Endodermal cell (in vitro differentiated cells): Measurements from ENCODE around the gene SERPINB3. TPM values are rescaled to one million over a fixed set of nuclear protein-coding genes. Genes with fewer than 3 reads are reported as not detected.

ENCODE experiments used
- DNase-seq: peaks from one replicate; pipeline ENCODE4 v3.0.0-alpha.2; 2017
- H3K27ac ChIP-seq: 2 replicates; pipeline ENCODE4 v1.5.1; 2013; ENCODE audit warnings: mild to moderate bottlenecking, low read depth, low read length, moderate library complexity
- H3K27me3 ChIP-seq: 2 replicates; pipeline ENCODE4 v1.6.1; 2013; ENCODE audit warnings: mild to moderate bottlenecking, low read length, moderate library complexity; ENCODE audit not compliant: insufficient read depth, control insufficient read depth, poor library complexity, severe bottlenecking
- H3K36me3 ChIP-seq: 2 replicates; pipeline ENCODE4 v1.7.0; 2013; ENCODE audit warnings: mild to moderate bottlenecking, low read length, moderate library complexity; ENCODE audit not compliant: control insufficient read depth, insufficient read depth
- H3K4me1 ChIP-seq: one replicate; pipeline ENCODE4 v1.7.0; 2013; ENCODE audit warnings: low read length; ENCODE audit not compliant: control insufficient read depth, insufficient read depth
- H3K4me3 ChIP-seq: 2 replicates; pipeline ENCODE4 v1.5.1; 2013; ENCODE audit warnings: mild to moderate bottlenecking, low read length, moderate library complexity
- H3K9ac ChIP-seq: 2 replicates; pipeline ENCODE4 v1.6.1; 2013; ENCODE audit warnings: mild to moderate bottlenecking, low read length, moderate library complexity; ENCODE audit not compliant: poor library complexity, severe bottlenecking; ENCODE audit errors: extremely low read depth
- H3K9me3 ChIP-seq: 2 replicates; pipeline ENCODE4 v1.6.1; 2013; ENCODE audit warnings: mild to moderate bottlenecking, low read length, moderate library complexity; ENCODE audit not compliant: control insufficient read depth
- H3K27ac Mint-ChIP-seq: 2 replicates; pipeline ENCODE4 v1.8.0; 2020; ENCODE audit warnings: mixed read lengths
- H3K27me3 Mint-ChIP-seq: 2 replicates; pipeline ENCODE4 v1.8.0; 2021; ENCODE audit warnings: mild to moderate bottlenecking, mixed read lengths; ENCODE audit not compliant: insufficient read depth
- H3K36me3 Mint-ChIP-seq: 2 replicates; pipeline ENCODE4 v1.8.0; 2020; ENCODE audit warnings: low read depth, mixed read lengths
- H3K4me1 Mint-ChIP-seq: 2 replicates; pipeline ENCODE4 v1.8.0; 2020; ENCODE audit warnings: mixed read lengths
- H3K4me3 Mint-ChIP-seq: 2 replicates; pipeline ENCODE4 v1.8.0; 2020; ENCODE audit warnings: mild to moderate bottlenecking, moderate library complexity, mixed read lengths
- H3K9me3 Mint-ChIP-seq: 2 replicates; pipeline ENCODE4 v1.8.0; 2020; ENCODE audit warnings: mild to moderate bottlenecking, mixed read lengths
- WGBS, 2 experiments: methylation state at CpG; one replicate each; pipeline versions ENCODE4 v1.1.5 to v1.1.7; 2013; ENCODE audit warnings: missing lambda C conversion rate in 2 of 2, mixed read lengths in 1 of 2; ENCODE audit not compliant: insufficient coverage in 1 of 2, insufficient read length in 1 of 2; 5-methylcytosine and 5-hydroxymethylcytosine counted together
- total RNA-seq, 2 donors: library from RNA; stranded (reverse); fragmentation: NEBNext Ultra II Directional in 1 of 2; extraction: Animal tissue kit (Norgen Biotek cat#: 25700) in 1 of 2; gene quantifications; 2 replicates in 1 of 2; 3 replicates in 1 of 2; pipeline ENCODE4 v1.2.1, GENCODE V29; 2021
- TF ChIP-seq, protein P1 (sequence below): fragments of 200-600 bp; sonication (generic); conservative IDR thresholded peaks from 2 replicates; pipeline ENCODE4 v1.5.0; 2021; ENCODE audit warnings: antibody characterized with exemption, mild to moderate bottlenecking

The SERPINB3 gene
- total RNA-seq, 2 donors from 2014 or later: not detected

DNA sequence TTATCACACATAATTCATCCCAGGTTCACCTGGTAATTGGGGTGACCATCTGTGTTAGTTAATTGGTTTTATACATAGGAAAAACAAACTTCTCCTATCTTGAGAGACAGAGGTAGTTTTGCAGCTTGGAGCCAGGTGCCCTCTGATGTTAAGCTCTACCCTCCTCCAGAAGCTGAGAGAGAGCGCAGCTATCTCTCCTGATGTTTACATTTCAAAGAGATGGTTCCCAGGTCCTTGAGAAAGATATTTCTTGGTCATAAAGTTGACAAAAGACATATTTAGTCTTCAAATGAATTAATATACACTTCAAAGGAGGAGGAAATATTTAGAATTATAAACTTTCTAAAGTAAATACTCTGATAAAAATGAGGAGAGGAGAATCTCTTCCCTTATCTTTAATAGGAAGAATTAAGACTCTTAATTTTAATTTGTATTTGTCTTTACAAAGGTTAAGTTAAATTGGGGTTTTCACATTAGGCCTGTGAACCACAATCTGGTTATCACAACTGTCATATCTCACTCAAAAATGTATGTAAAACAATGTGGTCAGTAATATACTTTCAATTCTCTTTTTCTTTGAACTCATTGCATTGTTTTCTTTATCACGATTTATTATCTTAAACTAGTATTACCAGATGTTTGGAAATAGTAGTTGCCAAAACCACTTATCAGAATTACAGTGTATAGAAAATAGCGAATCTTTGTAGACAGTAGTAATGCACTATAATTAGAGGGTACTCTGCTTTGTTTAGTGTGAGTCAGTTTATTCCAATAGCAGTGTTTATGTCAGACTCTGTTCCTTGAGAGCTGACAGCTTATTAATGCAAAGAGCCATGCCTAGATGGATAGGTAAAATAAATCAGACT lies 44.4 kb downstream of the SERPINB3 start:
- Mint-ChIP-seq H3K27ac (no peak overlapping the region), H3K4me1 (peaks cover 8% of the 10 kb centered on the region), H3K9me3 (peaks cover 2% of the 10 kb centered on the region), H3K36me3 (no peaks in the 10 kb centered on the region), H3K4me3 (no peak overlapping the region), H3K27me3 (no peaks in the 10 kb centered on the region)
- Histone ChIP-seq H3K4me1 (no peaks in the 10 kb centered on the region), H3K36me3 (no peaks in the 10 kb centered on the region), H3K27ac (no peak overlapping the region), H3K9me3 (no peaks in the 10 kb centered on the region), H3K4me3 (no peak overlapping the region), H3K27me3 (no peaks in the 10 kb centered on the region), H3K9ac (no peak overlapping the region)
- 57 to 67% methylated on average over 1 to 2 of the region's 3 CpGs for WGBS, 2 experiments
- no peak for DNase-seq
- TF ChIP-seq, protein P1, sequence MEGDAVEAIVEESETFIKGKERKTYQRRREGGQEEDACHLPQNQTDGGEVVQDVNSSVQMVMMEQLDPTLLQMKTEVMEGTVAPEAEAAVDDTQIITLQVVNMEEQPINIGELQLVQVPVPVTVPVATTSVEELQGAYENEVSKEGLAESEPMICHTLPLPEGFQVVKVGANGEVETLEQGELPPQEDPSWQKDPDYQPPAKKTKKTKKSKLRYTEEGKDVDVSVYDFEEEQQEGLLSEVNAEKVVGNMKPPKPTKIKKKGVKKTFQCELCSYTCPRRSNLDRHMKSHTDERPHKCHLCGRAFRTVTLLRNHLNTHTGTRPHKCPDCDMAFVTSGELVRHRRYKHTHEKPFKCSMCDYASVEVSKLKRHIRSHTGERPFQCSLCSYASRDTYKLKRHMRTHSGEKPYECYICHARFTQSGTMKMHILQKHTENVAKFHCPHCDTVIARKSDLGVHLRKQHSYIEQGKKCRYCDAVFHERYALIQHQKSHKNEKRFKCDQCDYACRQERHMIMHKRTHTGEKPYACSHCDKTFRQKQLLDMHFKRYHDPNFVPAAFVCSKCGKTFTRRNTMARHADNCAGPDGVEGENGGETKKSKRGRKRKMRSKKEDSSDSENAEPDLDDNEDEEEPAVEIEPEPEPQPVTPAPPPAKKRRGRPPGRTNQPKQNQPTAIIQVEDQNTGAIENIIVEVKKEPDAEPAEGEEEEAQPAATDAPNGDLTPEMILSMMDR: no peak

GRCh38 chr18:63613420-63613819 lies 48.3 kb downstream of the SERPINB3 start:
- Mint-ChIP-seq H3K27me3 (no peaks in the 10 kb centered on the region), H3K4me1 (peaks cover 8% of the 10 kb centered on the region)

GRCh38 chr18:63606526-63606925 lies 55.2 kb downstream of the SERPINB3 start:
- Mint-ChIP-seq H3K27me3 (no peaks in the 10 kb centered on the region), H3K4me3 (no peak overlapping the region), H3K27ac (no peak overlapping the region), H3K9me3 (no peaks in the 10 kb centered on the region), H3K4me1 (no peaks in the 10 kb centered on the region), H3K36me3 (no peaks in the 10 kb centered on the region)
- H3K4me3 ChIP-seq: no peak overlapping the region
- no peaks in the 10 kb centered on the region for H3K4me1 ChIP-seq
- 90 to 100% methylated on average over 1 to 3 of the region's 3 CpGs for WGBS, 2 experiments
- no peak overlapping the region for H3K9ac ChIP-seq
- TF ChIP-seq, protein P1: no peak
- H3K27ac ChIP-seq: no peak overlapping the region
- H3K27me3 ChIP-seq: no peaks in the 10 kb centered on the region
- H3K36me3 ChIP-seq: no peaks in the 10 kb centered on the region
- no peaks in the 10 kb centered on the region for H3K9me3 ChIP-seq
- DNase-seq: no peak

More at GRCh38 chr18:63613420-63613819, 48.3 kb downstream of the SERPINB3 start:
- no peaks in the 10 kb centered on the region for H3K27me3 ChIP-seq
- H3K27ac ChIP-seq: no peak overlapping the region
- H3K9ac ChIP-seq: no peak overlapping the region
- Mint-ChIP-seq H3K36me3 (no peaks in the 10 kb centered on the region), H3K27ac (no peak overlapping the region), H3K4me3 (no peak overlapping the region), H3K9me3 (peaks cover 2% of the 10 kb centered on the region)
- 93% methylated on average over 3 to 4 of the region's 4 CpGs for WGBS, 2 experiments
- TF ChIP-seq, protein P1: peak; percentile 39
- no peaks in the 10 kb centered on the region for H3K9me3 ChIP-seq
- no peaks in the 10 kb centered on the region for H3K36me3 ChIP-seq
- no peaks in the 10 kb centered on the region for H3K4me1 ChIP-seq
- no peak overlapping the region for H3K4me3 ChIP-seq
- DNase-seq: no peak

Other genes starting within 250 kb of the SERPINB3 start
- gene VPS4B, start 239.4 kb downstream of the SERPINB3 start, total RNA-seq: 10 to 100 TPM; 44.7 to 46.1 TPM
- 1 to 10 TPM in 1 of 2 donors, not detected in 1; 3.3 TPM for gene SERPINB5, start 184.9 kb downstream of the SERPINB3 start, total RNA-seq
- not detected for gene SERPINB12, start 119.5 kb downstream of the SERPINB3 start, total RNA-seq
- not detected for gene SERPINB13, start 74.5 kb downstream of the SERPINB3 start, total RNA-seq
- gene SERPINB4, start 17.6 kb downstream of the SERPINB3 start, total RNA-seq: under 1 TPM in 1 of 2 donors, not detected in 1; 0.24 TPM
- gene SERPINB11, start 41.1 kb upstream of the SERPINB3 start, total RNA-seq: not detected
- not detected for gene SERPINB7, start 113.5 kb upstream of the SERPINB3 start, total RNA-seq
- not detected for gene SERPINB2, start 225.8 kb upstream of the SERPINB3 start, total RNA-seq
- gene SERPINB10, start 246.1 kb upstream of the SERPINB3 start, total RNA-seq: not detected